Amniotic epithelial cell (primary cell): ENCODE data around the gene DCUN1D5.

ENCODE experiments used
- DNase-seq: peaks from one replicate; pipeline ENCODE4 v3.0.0-alpha.2; 2010; ENCODE audit warnings: low read depth

The DCUN1D5 gene

GRCh38 chr11:103091801-103092524 lies at the start of gene DCUN1D5:
TSS of gene DCUN1D5 (minus strand) at chr11:103092160. CDS start at chr11:103091872, 288 bp downstream.
- DNase-seq, result peak; percentile 96

- no peak for DNase-seq
Measured at GRCh38 chr11:103125462-103125861, 33.5 kb upstream of the DCUN1D5 start.

- DNase-seq, result no peak
Measured at GRCh38 chr11:103114836-103115235, 22.9 kb upstream of the DCUN1D5 start.

GRCh38 chr11:103112364-103112763 lies 20.4 kb upstream of the DCUN1D5 start:
- DNase-seq, result no peak

GRCh38 chr11:103111400-103111799 lies 19.4 kb upstream of the DCUN1D5 start:
- no peak for DNase-seq

GRCh38 chr11:103110391-103110790 lies 18.4 kb upstream of the DCUN1D5 start:
- peak; percentile 67 for DNase-seq

GRCh38 chr11:103109818-103110388 lies 17.9 kb upstream of the DCUN1D5 start:
- DNase-seq, result peak; percentile 18

GRCh38 chr11:103108933-103109817 lies 17.2 kb upstream of the DCUN1D5 start, which contains the start of gene DYNC2H1:
TSS of gene DYNC2H1 (plus strand) at chr11:103109426. CDS start at chr11:103109575, 149 bp downstream.
- DNase-seq, result peak; percentile 92

- no peak for DNase-seq
Measured at GRCh38 chr11:103097279-103097678, 5.3 kb upstream of the DCUN1D5 start.

- DNase-seq, result peak; percentile 45
Measured at GRCh38 chr11:103091064-103091800, 728 bp downstream of the DCUN1D5 start.

GRCh38 chr11:103086461-103086860 lies 5.5 kb downstream of the DCUN1D5 start:
- DNase-seq, result peak; percentile 79

- peak; percentile 91 for DNase-seq
Measured at GRCh38 chr11:103085758-103086365, 6.1 kb downstream of the DCUN1D5 start.

GRCh38 chr11:103079833-103080232 lies 12.1 kb downstream of the DCUN1D5 start:
- peak; percentile 37 for DNase-seq

GRCh38 chr11:103078710-103079109 lies 13.2 kb downstream of the DCUN1D5 start:
- DNase-seq, result no peak

GRCh38 chr11:103077554-103077953 lies 14.4 kb downstream of the DCUN1D5 start:
- DNase-seq, result no peak

- DNase-seq, result no peak
Measured at GRCh38 chr11:103076361-103076760, 15.6 kb downstream of the DCUN1D5 start.

GRCh38 chr11:103071008-103071407 lies 21.0 kb downstream of the DCUN1D5 start:
- DNase-seq, result no peak

- DNase-seq, result no peak
Measured at GRCh38 chr11:103070142-103070541, 21.8 kb downstream of the DCUN1D5 start.

GRCh38 chr11:103069367-103069766 lies 22.6 kb downstream of the DCUN1D5 start:
- DNase-seq, result no peak

GRCh38 chr11:103067118-103067517 lies 24.8 kb downstream of the DCUN1D5 start:
- peak; percentile 43 for DNase-seq

GRCh38 chr11:103061656-103062055 lies 30.3 kb downstream of the DCUN1D5 start:
- no peak for DNase-seq
